ENCODE results near the gene FGB. TPM values are rescaled to one million over a fixed set of nuclear protein-coding genes. Genes with fewer than 3 reads are reported as not detected.

The FGB gene
- total and polyA plus RNA-seq, 2 of the 13 experiments (the other 11 are each of a cell fraction or from before 2014, with no cell fraction given) = 226 to 784 TPM

GRCh38 chr4:154560824-154561231, 2.0 kb upstream of the FGB start (continued):
- TF ChIP-seq MAX (IDR thresholded peaks at IDR 0.05) = no peak
- TF ChIP-seq ZNF253 (CRISPR knock-in tag; IDR thresholded peaks at IDR 0.05; ENCODE audit: borderline replicate concordance) = no peak
- TF ChIP-seq ZNF75D (CRISPR knock-in tag; IDR thresholded peaks at IDR 0.05; ENCODE audit: borderline replicate concordance) = no peak
- no peak for TF ChIP-seq ZNF350 (CRISPR knock-in tag; IDR thresholded peaks at IDR 0.05; ENCODE audit: borderline replicate concordance, low read depth)
- no peak for TF ChIP-seq CENPX (CRISPR knock-in tag; IDR thresholded peaks at IDR 0.05)
- TF ChIP-seq RXRB (CRISPR knock-in tag; IDR thresholded peaks at IDR 0.05; ENCODE audit: borderline replicate concordance) = peak; percentile 84
- no peak for TF ChIP-seq BATF2 (CRISPR knock-in tag; IDR thresholded peaks at IDR 0.05)
- TF ChIP-seq RAD21 (CRISPR knock-in tag; IDR thresholded peaks at IDR 0.05) = no peak
- no peak for TF ChIP-seq ZNF879 (CRISPR knock-in tag; IDR thresholded peaks at IDR 0.05)
- no peak; the same call in 1 of the 2 replicates for TF ChIP-seq MIXL1 (CRISPR knock-in tag; IDR thresholded peaks at IDR 0.05)
- TF ChIP-seq FOXP1 (IDR thresholded peaks at IDR 0.05) = no peak
- peak; percentile 77 for TF ChIP-seq FOXP1 (CRISPR knock-in tag; IDR thresholded peaks at IDR 0.05)
- no peak for TF ChIP-seq KLF11 (CRISPR knock-in tag; IDR thresholded peaks at IDR 0.05)
- no peak; the same call in 1 of the 2 replicates for TF ChIP-seq ZNF609 (CRISPR knock-in tag; IDR thresholded peaks at IDR 0.05; ENCODE audit: borderline replicate concordance)
- TF ChIP-seq FOXK1 (CRISPR knock-in tag; IDR thresholded peaks at IDR 0.05; ENCODE audit: borderline replicate concordance, low read depth) = peak; percentile 71; the same call in 1 of the 2 replicates
- no peak for TF ChIP-seq CREM (IDR thresholded peaks at IDR 0.05)
- TF ChIP-seq CREM (CRISPR knock-in tag; IDR thresholded peaks at IDR 0.05) = no peak
- peak; percentile 26; the same call in 1 of the 2 replicates for TF ChIP-seq ATF2 (CRISPR knock-in tag; IDR thresholded peaks at IDR 0.05)
- TF ChIP-seq UBTF (CRISPR knock-in tag; IDR thresholded peaks at IDR 0.05) = no peak
- no peak for TF ChIP-seq TFDP1 (CRISPR knock-in tag; IDR thresholded peaks at IDR 0.05; ENCODE audit: borderline replicate concordance)
- TF ChIP-seq PCBP2 (optimal IDR thresholded peaks at IDR 0.05; ENCODE audit: low read depth, low read length, poor library complexity, severe bottlenecking) = no peak
